HG02943 (cell line): Measurements from ENCODE around the gene KRT5.
"Not testable (repeated sequence)": the region's sequence is repeated elsewhere in the genome, so short reads cannot be mapped to it uniquely, and the experiment has no call there.

Source experiments
- ATAC-seq: cut with Tn5 transposase; IDR thresholded peaks from one replicate; pipeline ENCODE4 v1.9.1; 2021; ENCODE audit warnings: mild to moderate bottlenecking, low read depth, moderate library complexity; ENCODE audit not compliant: unreplicated experiment

Gene KRT5

DNA sequence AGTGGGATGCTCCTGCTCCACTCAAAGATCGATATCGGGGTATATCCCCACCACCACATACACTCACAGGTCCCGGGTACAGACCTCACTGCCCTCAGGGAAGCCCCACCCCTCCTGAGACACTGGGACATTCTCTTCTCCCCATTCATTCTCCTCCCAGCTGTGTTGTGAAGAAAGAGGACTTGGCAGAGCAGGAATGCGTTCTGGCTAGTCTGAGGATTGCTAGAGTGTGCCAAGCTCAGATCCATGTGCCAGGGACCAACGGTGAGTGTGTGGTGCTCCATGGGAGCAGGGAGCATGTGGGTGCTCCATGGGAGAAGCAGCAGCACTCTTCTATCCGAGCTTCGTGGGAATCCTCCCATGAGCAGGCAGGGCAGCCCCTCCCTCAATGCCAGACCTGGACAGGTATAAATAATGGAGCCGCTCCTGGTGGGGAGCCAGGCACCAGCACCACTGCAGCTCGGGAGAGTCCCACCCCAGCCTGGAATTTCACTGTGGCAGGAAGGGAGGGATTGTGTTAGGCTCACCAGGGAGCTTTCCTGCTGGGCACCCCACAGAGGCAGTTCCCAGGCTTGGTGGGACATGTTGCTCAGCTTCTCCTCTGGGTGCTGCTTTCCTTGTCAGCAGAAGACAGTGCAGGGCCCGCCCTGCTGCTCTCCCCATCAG is 2.3 kb upstream of the KRT5 start:
- ATAC-seq: no peak

DNA sequence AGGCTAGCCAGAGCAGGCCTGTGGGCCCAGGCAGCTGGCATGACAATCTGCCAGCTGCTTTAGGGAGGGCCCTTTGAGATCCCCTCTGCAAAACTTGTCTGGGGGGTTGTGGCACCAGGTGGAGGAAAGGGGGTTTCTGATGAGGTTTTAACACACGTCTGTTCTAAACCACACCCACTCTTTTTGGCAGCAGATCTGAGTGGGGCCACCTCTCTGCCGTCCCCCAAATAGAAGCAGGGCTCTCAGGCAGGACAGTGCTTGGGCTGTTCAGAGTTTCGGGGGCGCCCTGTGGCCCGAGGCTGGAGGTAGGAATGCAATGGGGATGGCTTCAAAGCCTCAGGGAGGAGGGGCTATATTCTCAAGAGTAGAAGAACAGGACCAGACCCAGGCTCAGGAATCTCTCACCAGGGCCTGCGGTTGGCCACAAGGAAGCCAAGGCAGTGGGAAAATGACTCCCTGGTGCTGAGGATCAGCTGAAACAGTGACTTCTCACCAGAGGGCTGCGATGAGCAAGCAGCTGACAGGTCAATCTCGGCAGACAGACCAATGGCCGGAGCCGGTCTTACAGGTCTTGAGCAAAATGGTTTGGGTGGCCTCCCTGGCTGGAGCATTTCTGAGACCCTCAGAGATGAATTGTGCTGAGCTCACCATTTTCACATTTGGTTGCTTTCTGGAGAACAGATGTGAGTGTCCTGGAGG is 1.5 kb upstream of the KRT5 start:
- ATAC-seq: no peak

DNA sequence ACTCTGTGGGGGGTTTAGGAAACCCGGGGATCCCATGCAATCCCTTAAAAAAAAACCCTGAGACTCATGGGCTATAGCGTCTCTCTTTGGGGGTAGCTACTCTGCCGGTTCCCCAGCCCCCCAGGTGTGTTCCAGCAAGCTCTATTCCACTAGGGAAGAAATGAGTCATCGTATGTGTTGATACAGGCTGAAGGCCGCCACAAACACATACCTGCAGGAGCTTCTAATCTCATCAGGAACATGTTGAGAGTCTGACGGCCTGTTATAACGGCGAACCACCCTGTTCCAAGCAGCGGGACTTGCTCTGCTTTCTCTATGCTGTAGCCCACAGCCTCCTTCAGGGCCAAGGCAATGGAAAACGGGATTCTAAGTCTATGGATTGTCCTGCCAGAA is 977 bp upstream of the KRT5 start:
- no peak for ATAC-seq

DNA sequence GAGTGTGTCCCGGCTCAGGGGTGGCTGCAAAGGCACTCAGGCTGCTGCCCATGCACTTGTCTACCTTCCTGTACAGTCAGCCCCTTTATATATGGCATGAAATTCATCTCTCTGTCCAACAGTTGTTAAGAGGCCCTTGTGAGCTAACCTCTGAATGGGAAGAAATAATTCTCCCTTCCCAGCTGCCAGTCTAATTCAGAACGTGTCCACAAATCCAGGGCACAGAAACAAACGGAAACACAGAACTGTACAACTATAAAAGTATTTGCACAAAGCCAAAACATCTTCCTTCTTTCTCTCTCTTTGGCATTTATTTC is 849 bp downstream of the KRT5 start:
- no peak for ATAC-seq

DNA sequence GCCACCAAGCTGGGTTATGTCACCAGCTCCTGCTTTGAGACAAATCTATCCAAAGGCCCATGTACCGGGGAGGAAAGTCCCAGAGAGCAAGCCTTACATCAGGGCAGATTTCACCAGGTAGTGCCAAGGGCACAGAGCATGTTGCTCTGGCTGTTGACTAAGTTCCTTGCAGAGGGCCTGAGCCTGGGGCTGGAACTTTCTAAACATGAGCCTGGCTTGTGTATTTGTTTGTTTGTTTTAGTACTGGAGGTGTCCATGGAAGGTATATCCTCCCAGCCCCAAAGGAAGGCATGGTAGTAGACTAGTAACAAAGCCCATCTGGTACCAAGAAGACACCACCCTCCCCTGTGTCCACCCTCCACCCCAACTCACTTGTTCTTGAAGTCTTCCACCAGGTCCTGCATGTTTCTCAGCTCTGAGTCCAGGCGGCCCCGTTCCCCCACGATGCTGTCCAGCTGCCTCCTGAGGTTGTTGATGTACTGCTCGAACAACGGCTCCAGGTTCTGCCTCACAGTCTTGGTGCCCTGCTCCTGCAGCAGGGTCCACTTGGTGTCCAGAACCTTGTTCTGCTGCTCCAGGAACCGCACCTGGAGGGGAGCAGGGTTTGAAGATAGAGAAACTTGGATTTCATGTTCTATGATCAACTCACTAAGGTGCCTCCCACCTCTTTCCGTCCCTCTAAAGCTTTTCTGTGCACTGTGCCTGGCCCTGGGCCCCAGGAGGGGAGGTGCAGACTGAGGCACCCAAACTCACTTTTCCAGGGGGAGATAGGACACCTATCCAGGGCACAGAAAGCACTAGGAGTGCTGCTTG is 1.4 kb downstream of the KRT5 start:
- no peak for ATAC-seq

DNA sequence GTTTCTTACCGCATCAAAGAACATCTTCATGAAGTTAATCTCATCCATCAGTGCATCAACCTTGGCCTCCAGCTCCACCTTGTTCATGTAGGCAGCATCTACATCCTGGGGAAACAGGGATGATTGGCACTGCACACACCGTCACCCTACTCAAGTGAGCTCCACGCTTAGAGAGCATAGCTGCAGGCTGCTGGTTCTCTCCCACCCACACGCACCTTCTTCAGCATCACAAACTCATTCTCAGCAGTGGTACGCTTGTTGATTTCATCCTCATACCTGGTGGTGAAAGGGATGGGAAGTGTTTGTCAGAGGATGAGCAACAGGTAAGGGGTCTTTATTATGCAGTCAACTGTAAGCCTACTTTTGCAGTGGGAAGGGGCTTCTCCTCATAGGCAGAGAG is 2.3 kb downstream of the KRT5 start:
- ATAC-seq: no peak

DNA sequence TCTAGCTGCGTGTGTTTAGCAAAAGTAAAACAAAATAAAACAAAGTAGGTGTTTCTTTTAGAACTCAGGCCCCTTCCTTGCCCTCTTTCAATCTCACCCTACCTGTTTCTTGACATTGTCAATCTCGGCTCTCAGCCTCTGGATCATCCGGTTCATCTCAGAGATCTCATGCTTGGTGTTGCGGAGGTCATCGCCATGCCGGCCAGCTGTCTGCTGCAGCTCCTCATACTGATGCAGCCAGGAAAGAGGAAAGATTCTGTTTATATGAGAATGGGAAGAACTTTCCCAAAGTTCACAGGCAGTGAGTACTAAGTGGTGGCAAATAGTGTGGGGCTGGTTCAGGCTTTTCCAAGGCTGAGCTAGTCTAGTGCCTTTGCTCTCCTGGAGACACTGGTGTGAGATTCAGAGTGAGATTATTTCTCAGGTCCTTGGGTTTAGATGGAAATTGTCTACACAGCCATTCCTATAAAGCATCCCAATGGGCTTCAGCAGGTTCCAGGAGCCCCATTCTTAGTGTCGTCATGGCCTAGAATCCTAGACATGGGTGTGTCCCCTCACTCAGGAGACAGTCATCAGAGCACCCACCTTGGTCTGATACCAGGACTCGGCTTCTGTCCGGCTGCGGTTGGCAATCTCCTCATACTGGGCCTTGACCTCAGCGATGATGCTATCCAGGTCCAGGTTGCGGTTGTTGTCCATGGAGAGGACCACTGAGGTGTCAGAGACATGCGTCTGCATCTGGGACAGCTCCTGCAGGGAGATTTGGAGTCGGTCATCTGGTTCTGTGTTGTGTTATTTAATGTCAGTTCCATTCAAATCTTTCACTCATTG is 3.0 kb downstream of the KRT5 start:
- no peak for ATAC-seq

DNA sequence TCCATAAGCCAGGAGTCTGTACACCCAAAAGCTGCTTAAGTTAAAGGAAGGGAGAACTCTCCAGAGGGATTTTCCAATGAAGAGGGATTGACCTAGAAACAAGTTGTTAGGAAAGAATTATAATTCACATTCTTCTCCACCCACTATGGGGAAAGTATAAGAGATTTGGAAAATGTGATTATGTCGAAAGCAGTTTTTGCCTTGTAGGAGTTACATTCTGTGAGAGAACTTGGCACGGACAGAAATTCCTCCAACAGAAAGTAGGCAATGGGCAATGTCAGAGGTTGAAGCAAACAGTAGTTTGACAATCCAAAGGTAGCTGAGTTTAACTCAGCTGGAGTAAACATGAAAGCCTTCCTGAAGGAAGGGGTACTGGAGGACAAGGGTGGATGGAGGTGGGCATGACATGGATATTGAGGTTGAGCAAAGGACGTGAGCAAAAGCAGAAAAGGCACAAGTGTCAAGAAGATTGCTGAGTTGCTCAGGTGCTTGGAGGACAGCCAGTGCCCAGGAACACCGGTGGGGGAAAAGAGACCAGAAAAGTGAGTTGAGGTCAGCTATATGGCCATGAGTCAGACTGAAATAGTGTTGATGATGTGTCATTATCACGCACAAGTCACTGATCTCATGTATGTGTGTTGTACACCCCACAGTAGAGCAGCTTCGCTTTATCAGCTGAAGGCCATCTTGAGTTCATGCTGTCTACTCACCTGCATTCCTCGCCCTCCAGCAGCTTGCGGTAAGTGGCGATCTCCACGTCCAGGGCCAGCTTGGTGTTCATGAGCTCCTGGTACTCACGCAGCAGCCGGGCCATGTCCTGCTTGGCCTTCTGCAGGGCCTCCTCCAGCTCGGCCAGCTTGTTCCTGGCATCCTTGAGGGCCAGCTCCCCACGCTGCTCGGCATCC is 4.0 kb downstream of the KRT5 start:
- ATAC-seq: no peak

DNA sequence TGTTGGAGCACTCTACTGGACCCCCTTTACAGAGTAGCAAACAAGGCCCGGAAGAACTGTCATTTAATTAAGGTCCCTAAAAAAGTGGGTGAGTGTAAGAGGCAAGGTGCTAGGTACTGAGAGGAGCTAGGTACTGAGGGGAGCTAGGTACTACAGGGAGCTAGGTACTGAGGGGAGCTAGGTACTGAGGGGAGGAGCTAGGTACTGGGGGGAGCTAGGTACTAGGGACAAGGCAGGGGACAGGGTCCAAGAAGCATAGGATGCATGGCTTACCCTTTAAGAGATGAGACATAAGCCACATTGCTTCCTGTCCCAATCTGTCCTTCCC is 4.9 kb downstream of the KRT5 start:
- ATAC-seq: no peak

DNA sequence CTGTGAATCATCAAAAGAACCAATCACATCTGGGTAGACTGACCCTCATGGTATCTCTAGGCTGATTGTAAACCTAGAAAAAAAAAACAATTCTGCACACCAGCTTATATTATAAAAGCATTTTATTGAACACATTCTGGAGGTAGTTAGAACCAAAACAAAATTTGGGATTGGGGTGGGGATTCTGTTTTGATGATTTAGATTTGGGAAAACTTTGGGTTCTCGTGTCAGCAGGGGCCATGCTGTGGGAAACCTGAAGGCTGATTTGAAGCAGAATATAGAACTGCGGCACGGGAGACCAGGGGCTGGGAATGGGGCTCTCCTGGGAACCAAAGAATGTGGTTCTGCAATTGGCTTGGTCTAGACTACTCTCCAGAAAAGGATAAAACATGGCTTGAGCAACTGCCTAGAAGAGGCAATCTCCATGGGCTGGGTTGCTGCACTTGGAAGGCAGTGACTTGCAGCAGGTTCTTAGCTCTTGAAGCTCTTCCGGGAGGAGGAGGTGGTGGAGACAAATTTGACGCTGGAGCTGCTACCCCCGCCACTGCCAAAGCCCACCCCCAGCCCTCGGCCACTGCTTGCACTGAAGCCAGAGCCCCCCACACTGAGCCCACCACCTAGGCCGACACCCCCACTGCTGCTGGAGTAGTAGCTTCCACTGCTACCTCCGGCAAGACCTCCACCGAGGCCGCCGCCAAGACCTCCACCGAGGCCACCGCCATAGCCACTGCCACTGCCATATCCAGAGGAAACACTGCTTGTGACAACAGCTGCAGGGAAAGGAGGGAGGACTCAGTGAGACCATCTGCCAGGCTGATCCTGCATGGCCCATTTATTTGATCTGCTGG is 5.5 kb downstream of the KRT5 start:
- no peak for ATAC-seq

DNA sequence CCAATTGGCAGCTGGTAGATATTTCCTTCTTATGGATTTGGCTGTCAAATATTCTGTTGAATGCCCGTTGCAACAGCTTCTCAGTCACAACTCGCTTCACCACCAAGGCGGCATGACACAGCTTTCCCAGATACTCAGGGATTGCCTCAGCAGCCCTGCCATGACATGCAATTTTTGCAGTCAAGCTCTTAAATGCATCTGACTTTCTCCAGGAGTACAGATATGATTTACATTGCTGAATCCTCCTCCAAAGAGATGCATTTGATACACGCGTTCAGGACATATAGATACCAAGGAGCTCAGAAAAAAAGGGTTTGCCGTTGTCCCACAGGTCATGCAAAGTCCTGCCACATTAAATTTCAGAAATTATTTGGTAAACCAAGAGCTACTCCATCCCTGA is 6.5 kb downstream of the KRT5 start:
- ATAC-seq: no peak

DNA sequence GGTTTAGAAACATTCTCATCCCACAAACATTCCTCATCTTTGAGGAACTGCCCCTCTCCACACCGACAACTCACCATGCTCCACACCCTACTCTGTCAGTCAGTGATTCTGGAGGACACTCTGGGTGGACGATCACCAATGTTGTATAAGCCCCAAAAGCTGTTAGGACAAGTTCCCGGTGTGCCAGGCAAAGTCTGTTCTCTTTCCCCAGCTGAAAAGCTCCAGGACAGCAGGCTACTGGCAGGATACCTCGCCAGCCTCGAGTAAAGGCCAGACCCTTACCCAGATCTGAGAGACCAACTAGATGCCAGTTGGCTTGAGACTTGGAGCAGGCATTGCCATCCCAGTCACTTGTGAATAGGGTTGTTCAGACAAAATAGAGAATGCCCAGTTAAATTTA is 12.0 kb downstream of the KRT5 start:
- ATAC-seq: no peak

DNA sequence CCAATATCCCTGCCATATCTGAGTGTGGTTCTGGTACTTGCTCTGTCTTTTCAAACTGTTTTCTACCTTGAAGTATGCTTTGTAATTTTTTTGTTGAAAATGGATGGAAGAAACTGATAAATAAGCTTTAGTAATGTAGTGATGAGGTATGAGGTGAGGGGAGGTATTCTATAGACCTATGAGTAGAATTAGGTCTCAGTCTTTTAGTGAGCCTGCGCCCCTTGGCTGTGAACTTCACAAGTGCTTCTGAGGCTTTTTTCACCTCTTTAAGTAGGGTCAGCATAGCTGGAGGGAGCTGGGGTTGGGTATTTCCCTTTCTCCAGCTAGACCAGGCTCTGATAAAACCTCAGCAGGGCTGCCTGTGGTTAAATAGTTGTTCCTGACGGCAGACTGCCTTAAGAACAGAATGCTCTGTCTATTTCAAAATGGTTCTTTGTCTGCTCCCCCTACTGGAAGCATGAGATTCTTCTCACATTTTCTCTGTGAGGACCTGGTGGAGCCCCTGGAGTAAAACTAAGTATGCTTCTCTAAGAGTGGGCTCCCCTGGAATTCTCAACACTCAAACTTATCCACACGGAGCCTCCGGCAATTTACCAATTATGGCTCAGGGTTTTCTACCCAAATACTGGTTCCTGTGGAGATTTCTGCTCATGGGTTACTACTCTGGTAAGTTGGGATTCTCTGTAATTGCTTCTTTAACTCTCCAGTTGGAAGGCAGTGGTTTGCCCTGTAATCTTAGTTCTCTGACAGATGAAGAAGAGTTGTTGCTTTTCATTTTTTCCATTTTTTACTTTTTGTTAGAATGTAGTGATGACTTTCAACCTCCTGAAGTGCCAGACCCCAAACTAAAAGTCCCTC is 13.1 kb downstream of the KRT5 start:
- ATAC-seq: no peak

DNA sequence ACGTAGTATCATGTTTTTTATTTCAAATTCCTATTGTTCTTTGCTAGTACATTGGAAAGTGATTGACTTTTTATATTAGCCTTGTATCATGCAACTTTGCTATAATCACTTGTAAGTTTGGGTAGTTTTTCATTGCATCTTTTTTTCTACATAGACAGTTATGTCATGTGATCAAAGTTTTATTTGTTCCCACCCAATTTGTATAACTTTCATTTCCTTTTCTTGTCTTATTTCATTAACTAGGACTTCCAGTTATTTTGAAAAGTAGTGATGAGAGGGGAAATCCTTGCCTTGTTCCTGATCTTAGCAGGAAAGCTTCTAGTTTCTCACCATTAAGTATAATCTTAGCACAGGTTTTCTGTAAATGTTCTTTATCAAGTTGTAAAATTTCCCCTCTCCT is 17.3 kb downstream of the KRT5 start:
- ATAC-seq: no peak

DNA sequence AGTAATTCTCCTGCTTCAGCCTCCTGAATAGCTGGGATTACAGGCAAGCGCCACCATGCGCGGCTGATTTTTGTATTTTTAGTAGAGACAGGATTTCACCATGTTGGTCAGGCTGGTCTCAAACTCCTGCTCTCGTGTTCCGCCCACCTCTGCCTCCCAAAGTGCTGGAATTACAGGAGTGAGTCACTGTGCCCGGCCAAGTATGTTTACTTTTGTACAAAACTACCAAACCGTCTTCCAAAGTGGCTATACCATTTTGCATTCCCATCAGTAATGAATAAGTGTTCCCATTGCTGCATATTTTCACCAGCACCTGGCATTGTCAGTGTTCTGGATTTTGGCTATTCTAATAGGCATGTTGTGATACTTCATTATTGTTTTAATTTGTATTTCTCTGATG is 18.7 kb downstream of the KRT5 start:
- ATAC-seq: no peak

DNA sequence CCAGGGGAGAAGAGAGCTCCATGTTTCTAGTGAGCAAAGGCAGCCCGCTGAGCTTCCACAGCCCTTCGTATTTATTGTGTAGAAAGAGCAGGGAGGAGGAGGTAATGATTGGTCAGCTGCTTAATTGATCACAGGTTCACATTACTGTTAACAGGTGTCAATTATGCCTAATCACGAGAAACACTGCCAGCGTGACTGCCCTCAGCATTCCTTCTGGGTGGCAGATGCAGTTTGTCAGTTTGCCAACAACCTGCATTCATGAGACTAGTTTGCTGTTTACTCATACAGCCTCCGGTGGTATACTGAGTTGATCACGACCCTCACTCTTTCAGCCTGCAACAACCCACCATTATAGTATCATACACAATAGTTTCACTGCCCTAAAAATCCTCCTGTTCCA is 19.6 kb downstream of the KRT5 start:
- ATAC-seq: not testable (repeated sequence)

DNA sequence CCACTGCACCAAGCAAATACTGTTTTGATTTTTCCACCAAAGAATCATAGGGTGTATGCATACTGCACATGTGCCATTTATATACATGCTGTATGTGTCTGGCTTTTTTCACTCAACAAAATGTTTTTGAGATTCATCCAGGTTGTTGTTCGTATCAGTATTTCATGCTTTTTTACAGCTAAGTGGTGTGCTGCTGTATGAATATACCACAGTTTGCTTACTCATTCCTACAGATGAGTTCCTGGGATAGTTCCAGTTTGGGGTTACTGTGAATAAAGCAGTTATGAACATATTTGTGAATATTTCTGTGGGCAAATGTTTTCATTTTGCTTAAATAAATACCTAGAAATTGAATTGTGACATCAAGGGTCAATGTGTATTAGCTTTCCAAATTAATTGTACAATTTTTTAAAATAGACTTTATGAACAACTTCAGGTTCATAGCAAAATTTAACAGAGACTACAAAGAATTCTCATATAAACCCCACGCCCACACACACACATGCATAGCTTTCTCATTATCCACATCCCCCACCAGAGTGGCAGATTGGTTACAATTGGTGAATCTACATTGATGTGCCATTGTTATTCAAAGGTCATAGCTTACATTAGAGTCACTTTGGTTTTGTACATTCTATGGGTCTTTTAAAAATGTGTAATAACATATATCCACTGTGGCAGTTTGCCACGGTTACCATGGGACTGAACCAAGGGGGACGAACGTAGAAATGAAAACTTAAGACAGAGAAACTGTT is 20.2 kb downstream of the KRT5 start:
- no peak for ATAC-seq

DNA sequence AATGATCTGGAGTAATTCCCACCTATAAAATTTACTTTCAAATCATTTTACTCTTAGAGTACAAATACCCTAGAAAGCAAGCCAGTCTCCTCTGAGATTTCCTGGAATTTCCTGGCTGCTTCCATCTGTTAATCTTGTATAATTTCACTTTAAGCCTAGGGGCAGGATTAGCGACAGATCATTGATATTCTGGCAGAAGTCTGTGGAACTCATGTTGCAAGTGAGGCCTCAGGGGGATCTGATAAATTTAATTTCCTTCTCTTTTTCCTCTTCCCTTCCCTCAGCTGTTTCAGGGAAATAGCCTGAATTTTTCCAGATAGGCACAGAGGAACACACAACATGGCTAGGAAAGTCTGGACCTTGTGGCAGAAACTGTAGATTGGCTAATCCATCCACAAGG is 21.2 kb downstream of the KRT5 start:
- no peak for ATAC-seq
